CD1c-positive myeloid dendritic cell (primary cell): ENCODE results near the gene HDAC9.

Experiments
- DNase-seq: peaks from one replicate; pipeline ENCODE4 v3.0.0-alpha.2; 2016; ENCODE audit errors: extremely low spot score

The HDAC9 gene

DNA sequence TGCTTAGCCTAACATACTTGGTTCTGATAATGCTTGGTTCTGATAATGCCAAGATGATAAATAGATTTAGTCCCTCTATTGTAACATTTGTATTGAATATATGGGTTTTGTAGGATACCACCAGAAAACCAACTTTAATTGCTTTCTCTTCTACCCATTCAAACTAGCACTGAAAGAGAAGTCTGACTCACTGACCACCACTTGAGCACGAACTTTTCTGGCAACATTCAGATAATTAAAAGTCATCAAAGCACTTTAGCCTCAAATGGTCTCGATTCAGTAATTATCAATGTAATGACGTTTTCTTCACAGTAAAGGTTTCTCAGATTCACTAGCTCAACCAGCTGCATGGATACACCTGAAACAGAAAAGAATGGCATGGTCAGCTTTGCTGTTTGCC is 63.0 kb downstream of the HDAC9 start:
- DNase-seq = no peak

DNA sequence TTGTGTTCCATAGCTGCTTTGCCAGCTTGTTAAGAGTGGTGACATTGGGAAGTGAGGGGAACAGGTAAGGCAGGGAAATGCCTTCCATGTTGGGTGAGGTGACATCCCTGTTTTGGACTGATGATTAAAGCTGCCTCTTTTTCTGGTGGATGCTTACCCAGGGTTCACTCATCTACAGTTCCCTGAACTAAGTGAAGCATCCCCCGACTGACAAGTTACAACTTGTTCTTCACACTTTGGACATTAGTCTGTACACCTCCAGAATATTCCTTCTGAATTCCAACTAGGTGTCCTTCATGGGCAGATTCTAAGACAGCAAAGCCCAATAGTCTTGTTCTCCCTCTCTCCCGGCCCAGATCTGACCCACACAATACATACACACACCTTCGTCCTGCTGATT is 63.4 kb downstream of the HDAC9 start:
- no peak for DNase-seq

DNA sequence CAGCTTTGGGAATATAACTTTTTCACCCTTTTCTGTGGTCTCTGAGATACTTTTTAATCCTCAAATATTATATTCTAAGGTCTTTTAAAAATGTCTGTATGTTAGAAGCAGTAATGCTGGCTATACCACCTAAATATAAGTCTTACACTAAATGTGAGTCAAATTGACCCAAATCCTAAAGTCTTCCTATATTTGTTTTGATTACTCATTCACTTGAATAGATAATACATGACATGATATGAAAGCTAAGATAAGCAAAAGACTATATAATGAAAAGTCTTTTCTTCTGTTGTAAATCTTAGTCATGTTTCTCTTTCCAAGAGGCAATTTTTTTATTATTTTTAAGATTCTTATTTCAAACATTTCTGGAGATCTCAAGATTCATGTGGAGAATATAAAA is 64.2 kb downstream of the HDAC9 start:
- DNase-seq = no peak

DNA sequence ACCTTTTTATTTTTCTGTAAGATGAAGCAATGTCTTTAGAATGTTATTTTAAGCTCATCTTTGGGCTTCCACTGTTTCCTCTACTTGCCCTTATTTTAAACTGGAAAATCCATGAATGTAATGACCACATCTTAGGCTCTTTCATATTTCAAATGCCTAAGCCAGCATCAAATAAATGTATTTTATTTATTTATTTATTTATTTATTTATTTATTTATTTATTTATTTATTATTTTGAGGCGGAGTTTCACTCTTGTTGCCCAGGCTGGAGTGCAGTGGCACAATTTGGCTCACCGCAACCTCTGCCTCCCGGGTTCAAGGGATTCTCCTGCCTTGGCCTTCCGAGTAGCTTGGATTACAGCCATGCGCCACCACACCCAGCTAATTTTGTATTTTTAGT is 69.2 kb downstream of the HDAC9 start:
- no peak for DNase-seq

DNA sequence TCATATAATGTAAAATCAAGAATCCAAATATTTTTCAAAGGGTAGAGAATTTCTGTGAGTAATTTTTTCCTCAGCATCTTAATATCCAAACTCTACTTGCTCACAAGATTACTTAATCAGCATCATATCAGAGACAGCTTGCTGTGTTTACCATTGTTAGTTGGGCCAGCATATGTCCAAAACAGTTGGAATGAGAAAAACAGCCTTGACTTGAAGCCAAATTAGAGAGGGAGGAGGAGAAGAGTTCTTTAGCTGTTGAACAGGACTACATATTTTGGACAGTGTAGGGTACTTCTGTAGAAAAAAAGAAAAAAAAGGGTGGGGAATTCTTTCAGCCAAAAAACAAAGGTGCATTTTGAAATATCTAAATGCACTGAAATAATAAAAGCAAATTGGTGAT is 69.8 kb downstream of the HDAC9 start:
- no peak for DNase-seq

DNA sequence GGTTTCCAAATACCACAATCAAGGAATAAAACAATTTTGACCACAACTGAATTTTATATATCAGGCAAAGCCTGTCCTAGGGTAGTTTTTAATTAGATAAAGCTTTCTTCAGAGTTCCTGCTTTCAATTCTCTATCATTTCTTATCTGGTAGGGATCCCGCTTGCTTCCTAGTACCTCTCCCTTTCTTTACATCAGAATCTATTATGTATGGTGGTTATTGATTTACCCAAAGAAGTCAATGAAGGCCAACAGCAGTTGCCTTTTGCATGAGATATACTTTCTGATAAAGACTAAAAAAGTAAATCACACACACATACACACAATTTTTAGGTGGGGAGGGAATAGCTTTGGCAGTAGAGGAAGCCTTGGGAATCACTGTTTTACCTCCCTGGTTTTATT is 70.7 kb downstream of the HDAC9 start:
- no peak for DNase-seq

DNA sequence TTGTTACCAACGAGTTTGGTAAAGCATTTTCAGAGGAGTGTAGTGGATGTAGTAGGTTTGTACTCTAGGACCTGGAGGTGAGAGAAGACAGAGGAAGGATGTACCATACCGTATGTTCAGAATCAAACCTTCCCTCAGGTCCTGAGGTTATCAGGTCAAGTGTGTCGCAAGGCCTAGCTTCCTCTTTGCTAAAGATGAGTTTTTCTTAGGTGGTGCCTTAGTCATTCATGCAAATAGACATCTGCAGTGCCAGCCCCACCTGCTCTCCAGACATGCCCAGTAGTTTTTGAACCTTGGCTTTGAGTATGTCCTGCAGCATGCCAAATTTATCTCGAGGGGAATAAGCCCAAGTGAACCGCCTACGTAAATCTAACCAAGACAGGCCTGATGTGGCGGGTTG is 71.3 kb downstream of the HDAC9 start:
- peak; percentile 17 for DNase-seq

DNA sequence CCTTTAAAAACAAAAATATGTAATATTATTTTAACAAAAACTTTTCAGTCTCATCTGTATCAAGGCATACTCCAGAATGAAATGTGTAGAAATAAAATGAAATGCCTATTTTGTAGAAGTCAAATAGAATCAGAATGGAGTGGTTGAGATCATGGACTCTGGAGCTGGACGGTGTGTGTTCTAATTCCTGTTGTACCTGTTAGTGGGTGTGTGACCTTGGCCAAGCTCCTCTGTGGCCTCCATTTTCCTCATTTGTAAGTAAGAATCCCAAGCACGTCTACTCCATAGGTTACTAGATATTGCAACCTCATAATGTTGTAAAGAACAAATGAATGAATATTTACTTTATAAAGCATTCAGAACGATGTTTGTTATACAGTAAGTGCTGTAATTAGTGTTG is 74.9 kb downstream of the HDAC9 start:
- no peak for DNase-seq

DNA sequence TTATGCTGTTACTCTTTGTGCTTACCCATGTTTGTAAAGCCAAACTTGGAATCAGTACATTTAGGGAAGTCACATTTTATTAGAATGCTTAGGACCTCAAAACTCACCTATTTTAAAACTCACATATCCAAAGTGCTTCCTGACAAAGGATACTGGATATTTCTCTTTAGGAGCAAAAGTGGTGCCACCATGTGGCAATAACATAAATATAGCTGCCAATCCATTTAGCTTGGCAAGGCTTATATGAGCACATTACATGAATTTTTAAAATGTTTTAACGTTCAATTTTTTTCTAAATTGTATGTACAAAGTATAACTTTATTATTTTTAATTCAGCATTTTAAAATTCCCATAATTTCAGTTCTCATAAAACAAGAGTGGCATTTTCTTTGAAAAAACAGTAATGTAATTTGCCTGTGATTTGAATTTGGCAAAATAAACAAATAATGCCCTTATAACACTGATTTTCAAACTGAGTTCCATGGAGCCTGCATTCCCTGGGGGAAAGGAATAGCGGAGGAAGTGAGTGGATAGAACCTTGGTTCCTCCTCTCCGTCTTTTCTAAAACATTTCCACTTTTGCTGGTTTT is 75.4 kb downstream of the HDAC9 start:
- DNase-seq = peak; percentile 20

DNA sequence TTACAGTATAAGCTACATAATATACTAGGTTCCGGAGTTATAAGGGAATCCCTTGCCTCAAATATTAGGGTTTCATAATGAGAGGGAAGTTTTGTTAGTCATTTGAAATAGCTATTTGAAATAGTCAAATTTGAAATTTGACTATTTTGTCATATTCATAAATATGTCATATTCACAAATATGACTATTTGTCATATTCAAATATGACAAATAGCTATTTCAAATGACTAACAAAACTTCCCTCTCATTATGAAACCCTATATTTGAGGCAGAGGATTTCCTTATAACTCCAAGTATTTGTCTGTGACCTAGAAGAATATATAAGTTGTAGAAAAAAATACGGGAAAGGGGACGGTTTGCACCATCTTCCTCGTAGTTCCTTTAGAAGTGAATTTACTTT is 76.6 kb downstream of the HDAC9 start:
- peak; percentile 23 for DNase-seq

DNA sequence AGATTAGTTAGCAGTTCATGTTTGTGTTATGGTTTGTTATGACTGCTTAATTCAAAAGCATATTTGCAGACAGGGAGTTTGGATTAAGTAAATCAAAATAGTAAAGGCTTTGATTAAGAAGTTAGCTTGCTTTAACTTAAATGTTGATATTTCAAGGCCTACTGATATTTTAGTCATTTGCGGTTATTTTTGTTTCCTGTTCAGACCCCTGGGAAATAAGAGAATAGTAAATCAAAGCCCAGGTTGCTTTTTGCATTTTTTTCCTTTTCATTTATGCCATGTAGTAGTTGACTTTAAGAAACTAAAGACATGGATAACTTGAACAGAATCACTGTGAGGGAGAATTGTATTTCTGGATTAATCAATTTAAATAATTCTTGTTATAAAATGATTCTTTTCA is 77.3 kb downstream of the HDAC9 start:
- DNase-seq = no peak

DNA sequence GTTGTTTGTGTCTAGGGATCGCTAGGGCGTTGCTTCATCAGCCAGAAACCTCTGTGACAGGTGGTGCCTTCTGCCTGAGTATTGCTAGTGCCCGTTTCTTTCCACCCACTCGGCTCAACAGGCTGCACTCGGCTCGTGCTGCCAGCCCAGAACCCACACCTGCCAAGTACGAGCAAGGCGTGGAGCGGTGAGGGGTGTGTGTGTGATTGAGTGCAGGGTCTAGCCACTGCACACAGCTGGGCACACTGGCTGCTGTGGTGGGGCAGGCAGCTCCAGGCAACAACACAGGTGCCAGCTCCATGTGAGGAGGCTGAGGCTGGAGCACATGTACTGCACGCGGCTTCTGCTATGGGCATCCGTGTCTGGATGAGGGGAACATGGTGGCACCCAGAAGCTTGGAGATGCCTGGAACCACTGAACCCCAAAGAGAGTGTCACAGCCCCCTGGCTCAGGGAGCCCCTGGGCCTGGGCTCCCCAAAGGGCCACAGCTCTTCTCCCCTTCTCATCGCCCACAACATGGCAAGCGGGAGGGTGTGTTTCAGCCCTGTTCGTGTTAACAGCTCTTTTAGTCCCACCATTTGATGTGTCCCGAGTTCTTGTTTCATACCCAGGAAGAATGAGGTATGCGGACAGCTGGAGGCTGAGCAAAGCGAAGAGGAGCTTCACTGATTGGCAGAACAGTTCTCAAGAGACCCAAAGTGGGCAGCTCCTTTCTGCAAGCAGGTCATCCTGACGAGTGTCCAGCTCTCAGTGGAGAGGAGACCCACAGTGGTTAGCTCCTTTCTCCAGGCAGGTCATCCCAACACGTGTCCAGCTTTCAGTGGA is 78.1 kb downstream of the HDAC9 start:
- DNase-seq = no peak

DNA sequence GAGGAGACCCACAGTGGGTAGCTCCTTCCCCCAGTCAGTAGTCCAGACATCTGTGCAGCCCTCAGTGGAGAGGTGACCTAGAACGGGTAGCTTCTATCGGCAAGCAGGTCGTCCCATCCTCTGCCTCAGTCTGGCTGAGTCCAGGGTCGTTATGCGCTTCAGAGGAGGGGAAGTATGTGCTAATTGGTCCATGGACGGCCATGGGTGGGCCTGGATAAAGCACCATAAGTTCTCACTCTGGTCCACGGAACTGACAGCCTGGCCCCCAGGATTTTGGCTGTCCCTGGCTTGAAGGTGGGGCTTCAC is 78.6 kb downstream of the HDAC9 start:
- DNase-seq = no peak

DNA sequence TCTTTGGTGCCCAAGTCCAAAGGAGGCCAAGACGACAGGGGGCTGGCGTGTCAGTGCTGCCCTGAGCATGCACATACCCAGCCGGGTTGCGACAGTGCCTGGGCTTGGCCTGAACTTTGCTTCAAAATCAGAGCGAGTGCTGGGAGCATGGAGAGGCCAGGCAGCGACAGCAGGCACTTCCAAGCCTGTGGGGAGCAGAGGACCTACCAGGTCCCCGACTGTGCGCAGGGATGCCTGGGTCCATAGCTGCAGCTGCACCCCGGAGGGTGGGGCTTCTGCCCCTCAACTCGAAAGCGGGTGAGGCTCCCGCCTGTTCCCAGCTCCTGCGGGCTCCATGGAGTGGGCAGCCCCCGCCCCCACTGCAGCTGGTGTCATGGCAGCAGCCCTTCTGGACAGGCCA is 79.1 kb downstream of the HDAC9 start:
- no peak for DNase-seq

DNA sequence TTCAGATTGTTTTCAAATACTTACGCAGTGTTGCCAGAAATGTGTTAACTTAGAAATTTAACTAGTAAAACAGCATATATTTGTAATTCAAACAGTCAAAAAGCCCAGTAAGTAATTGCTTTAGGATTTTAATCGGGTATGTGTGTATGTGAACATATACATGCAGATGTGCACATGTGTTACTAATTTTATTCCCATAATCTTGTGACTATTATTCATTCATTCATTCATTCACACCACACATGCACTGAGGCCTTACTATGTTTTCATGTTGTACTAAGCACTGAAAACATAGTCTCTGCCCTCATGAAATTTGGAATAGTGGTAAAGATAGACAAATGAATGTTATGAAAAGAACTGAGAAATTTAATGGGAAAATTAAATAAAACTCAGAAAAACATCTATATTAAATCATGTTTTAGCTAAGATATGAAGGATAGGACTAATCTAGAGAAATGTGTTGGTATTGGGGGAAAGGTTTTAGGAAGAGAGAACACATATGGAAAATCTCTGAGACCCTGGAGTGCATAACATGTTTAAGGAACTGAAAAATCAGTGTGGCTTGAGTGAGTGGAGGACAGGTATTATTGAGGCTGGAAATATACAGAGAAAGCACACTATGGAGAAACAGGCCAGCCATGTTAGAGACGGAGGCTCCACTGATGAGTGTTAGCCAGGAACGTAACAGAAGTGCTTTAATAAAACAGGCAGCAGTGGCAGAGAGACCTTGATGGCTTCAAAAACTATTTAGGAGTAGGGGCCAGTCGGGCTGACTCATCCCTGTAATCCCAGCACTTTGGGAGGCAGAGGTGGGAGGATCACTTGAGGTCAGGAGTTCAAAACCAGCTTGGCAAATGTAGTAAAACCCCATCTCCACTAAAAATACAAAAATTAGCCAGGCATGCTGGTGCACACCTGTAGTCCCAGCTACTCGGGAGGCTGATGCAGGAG is 80.3 kb downstream of the HDAC9 start:
- DNase-seq = no peak

DNA sequence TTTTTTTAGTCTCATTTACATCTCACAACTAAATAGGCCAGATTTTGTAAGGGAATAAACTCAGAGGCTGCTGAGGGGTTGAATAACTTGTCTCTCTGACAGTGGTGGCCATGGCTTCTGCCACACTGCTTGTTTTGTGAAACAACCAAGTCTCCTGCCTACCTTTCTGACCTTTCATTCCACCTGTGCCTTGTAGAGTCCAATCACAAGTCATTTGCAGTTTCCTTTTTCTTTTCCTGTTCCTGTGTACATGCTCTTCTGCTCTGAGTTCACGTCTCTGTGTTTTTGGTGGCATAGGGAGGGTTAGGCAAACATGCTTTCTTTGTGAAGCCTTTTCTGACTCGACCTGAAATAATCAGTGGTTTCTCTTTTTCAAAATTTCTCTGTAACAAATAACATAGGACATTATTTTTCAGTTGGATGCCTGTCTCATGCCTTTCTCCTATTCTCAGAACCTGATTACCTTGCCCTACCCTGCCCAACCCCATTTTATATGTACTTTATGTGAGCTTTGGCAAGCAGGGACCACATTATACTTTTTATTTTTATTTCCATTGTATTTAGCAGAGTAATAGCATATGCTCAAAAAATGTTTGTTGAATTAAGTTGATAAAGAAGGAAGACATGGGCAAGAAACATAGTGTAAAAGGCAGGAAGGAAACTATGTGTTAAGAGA is 81.7 kb downstream of the HDAC9 start:
- DNase-seq = no peak

DNA sequence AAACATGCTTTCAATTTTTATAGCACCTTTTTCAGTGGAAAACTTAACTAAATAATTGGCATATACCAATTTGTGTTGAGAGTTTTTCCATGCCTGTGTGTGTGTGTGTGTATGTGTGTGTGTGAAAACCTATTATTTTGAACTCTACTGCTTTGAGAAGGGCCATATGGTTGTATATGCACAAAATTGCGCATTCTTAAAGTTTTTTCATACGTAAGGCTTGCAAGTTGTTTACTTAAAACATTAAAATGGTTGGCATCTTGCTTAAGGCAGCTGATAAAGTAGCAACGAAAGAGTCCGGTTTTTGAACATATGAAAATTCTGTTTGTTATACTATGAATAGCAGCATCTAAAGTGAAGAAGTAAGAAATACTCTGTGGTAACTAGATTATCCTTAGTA is 84.1 kb downstream of the HDAC9 start:
- DNase-seq = no peak

DNA sequence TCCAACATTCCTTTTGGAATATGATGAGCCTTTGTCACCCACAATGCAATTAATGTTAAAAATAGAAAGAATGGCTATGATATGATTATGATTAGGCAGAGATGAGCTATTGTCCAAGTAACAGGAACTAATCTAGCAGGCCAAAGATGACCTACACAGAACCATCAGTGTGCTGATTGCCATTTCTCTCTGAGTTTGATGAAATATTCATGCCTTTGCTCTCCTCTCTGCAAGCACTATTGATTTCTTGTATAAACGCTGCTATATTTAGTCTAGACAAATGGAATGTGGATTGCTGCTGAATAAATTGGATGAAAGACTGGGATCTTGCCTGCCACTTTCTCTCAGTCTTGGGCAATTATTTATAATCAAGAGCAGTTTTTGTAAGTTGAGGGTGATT is 85.4 kb downstream of the HDAC9 start:
- DNase-seq = no peak

DNA sequence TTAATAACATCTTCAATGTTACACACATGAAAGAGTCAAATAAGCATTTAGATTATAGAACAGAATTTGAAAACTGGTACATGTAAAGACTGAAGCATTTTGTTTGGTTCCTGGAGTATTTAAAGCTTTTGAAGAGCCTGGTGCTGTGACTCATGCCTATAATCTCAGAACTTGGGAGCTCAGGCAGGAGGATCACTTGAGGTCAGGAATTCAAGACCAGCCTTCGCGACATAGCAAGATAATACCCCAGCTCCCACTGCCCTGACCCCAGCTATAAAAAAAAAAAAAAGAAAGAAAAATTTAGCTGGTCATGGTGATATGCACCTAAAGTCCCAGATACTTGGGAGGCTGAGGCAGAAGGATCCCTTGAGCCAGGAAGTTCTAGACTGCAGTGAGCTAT is 87.8 kb downstream of the HDAC9 start:
- no peak for DNase-seq

DNA sequence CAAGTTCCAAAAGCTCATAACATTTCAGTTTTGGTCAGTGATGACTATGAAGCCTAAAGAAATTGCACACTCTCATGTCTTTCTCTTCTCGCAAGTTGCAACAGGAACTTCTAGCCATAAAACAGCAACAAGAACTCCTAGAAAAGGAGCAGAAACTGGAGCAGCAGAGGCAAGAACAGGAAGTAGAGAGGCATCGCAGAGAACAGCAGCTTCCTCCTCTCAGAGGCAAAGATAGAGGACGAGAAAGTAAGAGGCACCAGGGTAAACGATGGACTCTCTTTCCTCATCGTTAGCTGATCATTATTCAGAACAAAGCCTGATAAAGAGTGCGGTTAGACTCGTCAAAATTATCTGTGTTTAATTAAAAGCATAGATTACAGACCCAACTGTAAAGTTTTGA is 94.7 kb downstream of the HDAC9 start:
- DNase-seq = peak; percentile 32

DNA sequence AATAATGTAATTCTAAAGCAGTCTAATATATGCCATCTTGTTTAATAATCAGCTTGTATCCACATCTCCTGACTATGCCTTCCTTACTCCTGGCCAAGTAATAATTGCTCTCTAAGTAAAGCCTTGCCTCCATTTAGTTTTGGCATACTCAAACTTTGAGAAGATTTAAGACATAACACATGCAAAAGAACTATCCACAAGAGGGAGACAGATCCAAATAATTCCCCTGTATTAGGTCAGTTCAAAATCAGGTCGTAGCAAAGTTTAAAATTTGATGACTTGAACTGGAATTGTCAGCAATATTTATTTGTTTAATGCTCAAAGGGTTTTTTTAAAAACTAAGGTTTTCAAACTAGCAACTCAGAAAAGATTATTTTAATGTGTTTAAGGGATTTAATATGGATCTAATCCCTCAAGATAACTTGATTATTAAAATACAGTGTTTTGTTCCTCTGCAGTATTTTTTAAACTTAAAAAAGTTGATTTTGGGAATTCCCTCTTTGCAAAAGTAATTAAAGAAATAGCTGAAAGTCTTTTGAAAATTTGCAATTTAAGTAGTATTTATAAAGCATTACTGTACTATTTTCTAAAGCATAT is 95.3 kb downstream of the HDAC9 start:
- DNase-seq = peak; percentile 43
